ENCODE results near the gene SLC25A10.
"Not testable (repeated sequence)": the region's sequence is repeated elsewhere in the genome, so short reads cannot be mapped to it uniquely, and the experiment has no call there.

SLC25A10 gene

DNA sequence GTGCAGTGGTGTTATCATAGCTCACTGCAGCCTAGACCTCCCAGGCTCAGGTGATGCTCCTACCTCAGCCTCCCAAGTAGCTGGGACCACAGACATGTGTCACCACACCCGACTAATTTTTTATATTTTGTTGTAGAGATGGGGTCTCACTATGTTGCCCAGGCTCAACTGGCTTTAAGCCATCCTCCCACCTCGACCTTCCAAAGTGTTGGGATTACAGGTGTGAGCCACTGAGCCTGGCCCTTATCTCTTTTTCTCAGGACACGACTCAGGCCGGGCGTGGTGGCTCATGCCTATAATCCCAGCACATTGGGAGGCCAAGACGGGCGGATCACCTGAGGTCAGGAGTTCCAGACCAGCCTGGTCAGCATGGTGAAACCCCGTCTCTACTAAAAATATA is 27.5 kb downstream of the SLC25A10 start:
- not testable (repeated sequence) for DNase-seq (ENCODE audit: extremely low spot score, insufficient read length, low read depth); FAIRE-seq

DNA sequence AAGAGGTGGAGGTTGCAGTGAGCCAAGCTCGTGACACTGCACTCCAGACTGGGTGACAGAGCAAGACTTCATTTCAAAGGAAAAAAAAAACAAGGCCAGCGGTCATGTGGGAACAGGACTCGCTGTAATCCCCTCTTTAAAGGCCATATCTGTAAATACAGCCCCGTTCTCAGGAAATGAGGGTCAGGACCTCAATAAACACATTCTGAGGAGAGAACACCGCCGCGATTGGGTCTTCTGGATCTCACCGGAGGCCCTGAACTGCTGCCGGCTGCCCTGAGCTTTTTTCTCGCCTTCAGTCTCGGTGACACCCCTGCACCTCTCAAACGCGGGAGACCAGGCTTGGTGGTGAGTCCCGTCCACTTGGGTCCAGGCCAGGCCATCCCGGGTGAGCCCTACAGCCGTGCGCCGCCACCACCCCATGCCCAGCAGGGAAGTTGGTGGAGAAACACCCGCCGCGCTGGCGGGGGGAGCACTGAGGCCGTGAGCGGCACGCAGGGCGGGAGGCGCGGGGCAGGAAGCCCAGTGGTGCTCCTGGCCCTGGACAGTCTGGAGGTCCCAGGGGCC is 28.4 kb downstream of the SLC25A10 start:
- DNase-seq (ENCODE audit: extremely low spot score, insufficient read length, low read depth) (no peak), FAIRE-seq (no peak)

DNA sequence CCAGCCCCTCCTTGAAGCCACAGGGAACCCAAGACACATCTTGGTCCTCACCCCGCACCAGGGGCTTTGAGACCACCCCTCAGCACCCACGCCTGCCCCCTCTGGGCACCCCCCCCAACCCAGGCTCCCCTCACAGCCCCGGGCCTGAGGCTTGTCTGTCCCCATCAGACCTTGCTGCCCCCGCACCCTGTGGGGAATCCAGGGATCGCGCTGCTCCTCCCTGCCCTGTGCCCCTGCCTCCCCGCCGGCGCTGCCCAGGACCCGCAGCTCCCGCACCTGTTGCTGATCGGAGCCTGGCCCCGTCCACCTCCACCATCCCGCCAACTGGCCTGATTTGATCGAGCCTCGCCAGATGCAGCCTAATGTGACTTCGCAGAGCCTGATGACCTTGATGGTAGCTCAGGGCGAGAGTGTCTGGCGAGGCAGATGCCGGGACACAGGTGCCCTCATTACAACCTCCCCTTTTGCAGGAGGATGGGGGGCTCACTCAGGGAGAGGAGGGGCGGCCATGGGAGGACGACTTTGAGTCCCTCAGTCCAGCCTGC is 29.0 kb downstream of the SLC25A10 start:
- DNase-seq (ENCODE audit: extremely low spot score, insufficient read length, low read depth) (no peak), FAIRE-seq (no peak)

DNA sequence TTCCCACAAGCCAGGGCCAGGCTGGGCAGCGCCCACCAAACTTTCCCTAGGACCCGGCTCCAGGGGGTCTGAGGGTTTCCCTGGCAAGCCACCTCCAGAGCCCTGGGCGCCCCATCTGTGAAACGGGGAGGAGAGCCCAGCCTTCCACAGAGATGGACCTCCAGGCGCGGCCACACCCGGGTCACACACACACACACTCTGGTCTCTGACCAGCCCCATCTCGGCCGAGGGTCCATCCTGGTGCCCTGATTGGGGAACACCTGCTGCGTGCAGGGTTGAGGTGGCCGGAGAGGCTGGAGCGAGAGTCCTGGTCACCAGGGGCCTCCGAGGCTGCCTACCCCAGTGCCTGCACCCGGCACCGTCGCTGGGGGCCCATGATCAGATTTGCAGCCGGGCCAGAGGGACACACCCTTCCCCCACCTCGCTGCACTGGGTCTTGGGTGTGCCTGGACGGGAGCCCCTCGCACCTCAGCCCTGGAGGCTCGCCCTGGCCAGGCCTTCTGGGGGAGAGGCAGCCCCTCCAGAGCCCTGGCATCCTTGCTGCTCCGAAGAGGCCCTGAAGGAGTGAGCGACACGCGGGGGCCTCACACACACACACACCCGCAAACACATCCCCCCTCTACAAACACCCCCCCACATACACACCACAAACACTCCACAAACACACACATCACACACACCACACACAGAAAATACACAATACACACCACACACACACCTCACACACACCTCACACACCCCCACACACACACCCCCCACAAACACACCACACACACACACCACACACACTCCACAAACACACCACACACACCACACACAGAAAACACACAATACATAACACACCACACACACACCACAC is 29.7 kb downstream of the SLC25A10 start:
- FAIRE-seq: no peak
- DNase-seq (ENCODE audit: extremely low spot score, insufficient read length, low read depth): no peak
